GM21576 (cell line): ENCODE data around the gene CALHM2.
"Not testable (repeated sequence)": the region's sequence is repeated elsewhere in the genome, so short reads cannot be mapped to it uniquely, and the experiment has no call there.

Source experiments
- ATAC-seq: cut with Tn5 transposase; IDR thresholded peaks from one replicate; pipeline ENCODE4 v1.9.1; 2021; ENCODE audit warnings: mild to moderate bottlenecking, moderate library complexity; ENCODE audit not compliant: unreplicated experiment

Gene CALHM2

GRCh38 chr10:103419101-103419500 lies 33.1 kb downstream of the CALHM2 start:
- ATAC-seq, result no peak

- ATAC-seq, result no peak
Measured at GRCh38 chr10:103417601-103418000, 34.6 kb downstream of the CALHM2 start.

DNA sequence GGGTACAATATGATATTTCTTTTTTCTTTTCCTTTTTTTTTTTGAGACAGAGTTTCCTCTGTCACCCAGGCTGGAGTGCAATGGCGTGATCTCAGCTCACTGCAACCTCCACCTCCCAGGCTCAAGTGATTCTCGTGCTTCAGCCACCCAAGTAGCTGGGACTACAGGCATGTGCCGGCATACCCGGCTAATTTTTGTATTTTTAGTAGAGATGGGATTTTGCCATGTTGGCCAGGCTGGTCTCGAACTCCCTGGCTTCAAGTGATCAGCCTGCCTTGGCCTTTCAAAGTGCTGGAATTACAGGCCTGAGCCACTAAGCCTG lies 35.1 kb downstream of the CALHM2 start:
- ATAC-seq, result not testable (repeated sequence)

DNA sequence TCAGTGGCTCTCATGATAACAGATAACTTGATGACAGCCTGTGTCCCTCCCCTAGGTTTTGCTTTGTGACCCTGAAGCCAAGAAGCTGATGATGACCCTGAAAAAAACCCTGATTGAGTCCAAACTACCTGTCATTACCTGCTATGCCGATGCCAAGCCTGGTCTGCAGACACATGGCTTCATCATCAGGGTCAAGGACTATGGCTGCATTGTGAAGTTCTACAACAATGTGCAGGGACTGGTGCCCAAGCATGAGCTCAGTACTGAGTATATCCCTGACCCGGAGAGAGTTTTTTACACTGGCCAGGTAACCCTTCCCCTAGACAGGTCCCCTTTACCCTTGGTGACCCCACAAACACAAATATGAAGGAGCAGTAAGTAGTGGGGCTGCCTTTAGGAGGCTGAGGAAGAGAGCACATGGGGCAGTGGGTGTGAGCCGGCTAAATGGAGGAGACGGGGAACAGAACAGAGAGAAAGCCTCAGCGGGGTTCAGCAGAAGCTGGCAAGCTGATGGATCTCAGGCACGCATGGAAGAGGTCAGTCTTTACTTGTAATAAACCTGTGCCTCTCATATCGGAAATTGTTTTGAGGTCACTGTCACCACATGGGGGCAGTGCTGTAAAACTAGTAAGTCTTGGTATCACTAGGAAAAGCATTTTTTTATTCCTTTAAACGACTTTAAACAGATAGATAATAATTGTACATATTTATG lies 35.6 kb downstream of the CALHM2 start:
- no peak for ATAC-seq

DNA sequence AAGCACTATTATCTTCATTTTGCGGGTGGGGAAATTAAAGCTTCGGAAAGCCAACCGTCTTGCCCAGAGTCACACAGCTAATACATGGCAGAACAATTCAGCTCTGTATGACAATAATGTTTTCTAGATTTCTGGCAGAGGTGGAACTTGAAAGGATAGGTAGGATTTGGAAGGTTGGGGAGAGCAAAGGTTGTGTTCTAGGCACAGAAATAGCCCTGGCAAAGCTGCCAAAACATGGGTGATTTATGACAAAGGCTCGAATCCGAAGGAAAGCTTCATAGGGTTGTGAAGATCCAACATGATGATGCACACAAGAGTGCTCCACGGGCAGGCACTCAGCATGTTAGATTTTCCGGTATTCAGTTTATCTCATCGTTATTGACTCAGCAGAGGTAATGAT lies 36.6 kb downstream of the CALHM2 start:
- no peak for ATAC-seq

- no peak for ATAC-seq
Measured at GRCh38 chr10:103413564-103413963, 38.6 kb downstream of the CALHM2 start.

GRCh38 chr10:103397191-103397825 lies 54.9 kb downstream of the CALHM2 start:
- ATAC-seq, result no peak

GRCh38 chr10:103396789-103397087 lies 55.4 kb downstream of the CALHM2 start:
- ATAC-seq, result no peak
